ENCODE data around the gene GPR55. TPM values are rescaled to one million over a fixed set of nuclear protein-coding genes. Genes with fewer than 3 reads are reported as not detected.

The GPR55 gene
- total RNA-seq, 1 experiment from 2014 or later, result not detected

GRCh38 chr2:230930928-230931555 is 6.0 kb upstream of the GPR55 start:
- intact Hi-C loops (cut with micrococcal nuclease), result no loop called here
- DNase-seq (ENCODE audit: low read depth, low spot score), result no peak
- Histone ChIP-seq H3K4me1 (ENCODE audit: control insufficient read depth in 1 of 2, insufficient read depth in 2 of 2, low read length in 2 of 2) (no peaks in the 10 kb centered on the region), H3K27me3 (ENCODE audit: insufficient read depth, low read length) (no peaks in the 10 kb centered on the region), H3K9me3 (ENCODE audit: control insufficient read depth in 1 of 2, insufficient read depth in 1 of 2, low read depth in 1 of 2, low read length in 2 of 2) (peaks cover 0 to 3% of the 10 kb centered on the region in 2 experiments; a peak in 1 of 4 replicates), H4K20me1 (ENCODE audit: insufficient read depth) (no peaks in the 10 kb centered on the region), H3K9me2 (ENCODE audit: insufficient read depth) (no peaks in the 10 kb centered on the region), H3K27ac (ENCODE audit: low read depth, low read length) (no peak overlapping the region), H3K79me2 (ENCODE audit: insufficient read depth, low read length) (no peaks in the 10 kb centered on the region), H2AFZ (ENCODE audit: low read depth, low read length, poor library complexity, severe bottlenecking) (no peak overlapping the region), H3K4me2 (ENCODE audit: low read length) (no peak overlapping the region), H3K4me3 (replicated peaks in 1 of 2; ENCODE audit: low read depth in 1 of 2, low read length in 2 of 2) (no peak overlapping the region), H3K9ac (ENCODE audit: low read length) (no peak overlapping the region), H3K36me3 (ENCODE audit: control insufficient read depth in 1 of 2, insufficient read depth in 2 of 2, low read length in 2 of 2) (no peaks in the 10 kb centered on the region)
- ChIA-PET CTCF (no interaction called here), RAD21 (ENCODE audit: low non-redundant PET in 1 of 2, low total read pairs in 2 of 2, uncharacterized antibody in 2 of 2, unreplicated experiment in 2 of 2) (no interaction called here), POLR2A (no interaction called here)
- ATAC-seq, result no peak
- no TSS peak for BruUV-seq (replicated peaks)
- TF ChIP-seq RAD21 (IDR thresholded peaks at IDR 0.05; ENCODE audit: low read depth), result no peak
- TF ChIP-seq SIN3A (IDR thresholded peaks at IDR 0.05; ENCODE audit: low read depth), result no peak
- TF ChIP-seq ZFX (IDR thresholded peaks at IDR 0.05), result no peak

GRCh38 chr2:230930149-230930780 is 5.2 kb upstream of the GPR55 start:
- Histone ChIP-seq H3K27ac (ENCODE audit: low read depth, low read length) (no peak overlapping the region), H3K9me2 (ENCODE audit: insufficient read depth) (no peaks in the 10 kb centered on the region), H3K36me3 (ENCODE audit: control insufficient read depth in 1 of 2, insufficient read depth in 2 of 2, low read length in 2 of 2) (no peaks in the 10 kb centered on the region), H4K20me1 (ENCODE audit: insufficient read depth) (no peaks in the 10 kb centered on the region), H2AFZ (ENCODE audit: low read depth, low read length, poor library complexity, severe bottlenecking) (no peak overlapping the region), H3K4me3 (replicated peaks in 1 of 2; ENCODE audit: low read depth in 1 of 2, low read length in 2 of 2) (no peak overlapping the region), H3K9me3 (ENCODE audit: control insufficient read depth in 1 of 2, insufficient read depth in 1 of 2, low read depth in 1 of 2, low read length in 2 of 2) (no peaks in the 10 kb centered on the region), H3K9ac (ENCODE audit: low read length) (no peak overlapping the region), H3K27me3 (ENCODE audit: insufficient read depth, low read length) (no peaks in the 10 kb centered on the region), H3K4me1 (ENCODE audit: control insufficient read depth in 1 of 2, insufficient read depth in 2 of 2, low read length in 2 of 2) (no peaks in the 10 kb centered on the region), H3K4me2 (ENCODE audit: low read length) (no peak overlapping the region), H3K79me2 (ENCODE audit: insufficient read depth, low read length) (no peaks in the 10 kb centered on the region)
- RAD21 ChIA-PET (ENCODE audit: low non-redundant PET in 1 of 2, low total read pairs in 2 of 2, uncharacterized antibody in 2 of 2, unreplicated experiment in 2 of 2), result no interaction called here
- TF ChIP-seq TCF7L2 (IDR thresholded peaks at IDR 0.05; ENCODE audit: borderline replicate concordance, extremely low read depth, insufficient read depth, insufficient read length) (no peak), JUND (IDR thresholded peaks at IDR 0.05) (no peak), POLR2AphosphoS5 (IDR thresholded peaks at IDR 0.05; ENCODE audit: low read depth, low read length) (no peak), RAD21 (IDR thresholded peaks at IDR 0.05; ENCODE audit: low read depth) (no peak), EZH2 (IDR thresholded peaks at IDR 0.05) (no peak), ZFX (IDR thresholded peaks at IDR 0.05) (no peak), ZBTB33 (IDR thresholded peaks at IDR 0.05; ENCODE audit: extremely low read depth, insufficient replicate concordance, low read length) (no peak)
- intact Hi-C loops (cut with micrococcal nuclease), result no loop called here
- BruUV-seq (replicated peaks), result no TSS peak
- no peak for DNase-seq (ENCODE audit: low read depth, low spot score)
- no peak for ATAC-seq
- CTCF ChIA-PET, result no interaction called here
- POLR2A ChIA-PET, result no interaction called here

Measured in HCT116 (cell line).